ENCODE data around the gene SLPI. TPM values are rescaled to one million over a fixed set of nuclear protein-coding genes. Genes with fewer than 3 reads are reported as not detected.

The SLPI gene
- total and polyA plus RNA-seq, 7 donors, result 5.7 to 723 (median 204) TPM

- Histone ChIP-seq H3K27ac (no peak overlapping the region), H3K9me3 (no peaks in the 10 kb centered on the region), H3K27me3 (ENCODE audit: insufficient read depth in 3 of 3, low read length in 2 of 3) (peaks cover 0 to 19% (median 11%) of the 10 kb centered on the region in 3 donors), H3K36me3 (ENCODE audit: insufficient read depth in 1 of 2, low read depth in 1 of 2) (no peaks in the 10 kb centered on the region), H3K4me3 (no peak overlapping the region), H3K4me1 (peaks cover 8% of the 10 kb centered on the region)
- intact Hi-C loops (cut with DNase I), result loop anchor here (2.0 to 10.0 kb wide), 3 partner anchors 193 to 247 kb away; no protein-coding TSS in a partner anchor
- no peak for DNase-seq
- ATAC-seq, result peak in 1 of 4 donors; percentile 15
- WGBS, 3 donors, result 62 to 68% (median 67%) methylated on average over 13 of the region's 13 CpGs
- TF ChIP-seq, protein P1, sequence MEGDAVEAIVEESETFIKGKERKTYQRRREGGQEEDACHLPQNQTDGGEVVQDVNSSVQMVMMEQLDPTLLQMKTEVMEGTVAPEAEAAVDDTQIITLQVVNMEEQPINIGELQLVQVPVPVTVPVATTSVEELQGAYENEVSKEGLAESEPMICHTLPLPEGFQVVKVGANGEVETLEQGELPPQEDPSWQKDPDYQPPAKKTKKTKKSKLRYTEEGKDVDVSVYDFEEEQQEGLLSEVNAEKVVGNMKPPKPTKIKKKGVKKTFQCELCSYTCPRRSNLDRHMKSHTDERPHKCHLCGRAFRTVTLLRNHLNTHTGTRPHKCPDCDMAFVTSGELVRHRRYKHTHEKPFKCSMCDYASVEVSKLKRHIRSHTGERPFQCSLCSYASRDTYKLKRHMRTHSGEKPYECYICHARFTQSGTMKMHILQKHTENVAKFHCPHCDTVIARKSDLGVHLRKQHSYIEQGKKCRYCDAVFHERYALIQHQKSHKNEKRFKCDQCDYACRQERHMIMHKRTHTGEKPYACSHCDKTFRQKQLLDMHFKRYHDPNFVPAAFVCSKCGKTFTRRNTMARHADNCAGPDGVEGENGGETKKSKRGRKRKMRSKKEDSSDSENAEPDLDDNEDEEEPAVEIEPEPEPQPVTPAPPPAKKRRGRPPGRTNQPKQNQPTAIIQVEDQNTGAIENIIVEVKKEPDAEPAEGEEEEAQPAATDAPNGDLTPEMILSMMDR (IDR thresholded peaks at IDR 0.05), result no peak
Observed at GRCh38 chr20:45289942-45290676, 35.7 kb upstream of the SLPI start.

DNA sequence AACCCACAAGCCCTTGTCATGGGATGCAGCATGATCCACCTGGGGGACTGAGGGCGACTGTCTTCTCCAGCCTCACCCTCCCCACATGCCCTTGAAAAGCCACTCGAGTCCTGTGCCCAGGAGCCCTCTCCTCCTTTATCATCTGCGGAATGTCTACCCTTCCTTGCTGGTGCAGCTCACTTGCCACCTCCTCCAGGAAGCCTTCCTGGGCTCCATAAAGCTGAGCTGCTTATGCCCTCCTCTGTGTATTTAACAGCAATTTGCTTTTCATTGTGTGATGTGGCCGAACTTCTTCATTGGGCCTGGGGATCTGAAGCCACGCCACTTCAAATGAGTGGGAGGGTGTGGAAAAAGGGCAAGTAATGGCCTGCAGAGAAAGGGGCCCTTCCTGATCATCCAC, 34.5 kb upstream of the SLPI start:
- H3K36me3 ChIP-seq (ENCODE audit: insufficient read depth in 1 of 2, low read depth in 1 of 2), result no peaks in the 10 kb centered on the region
- H3K4me3 ChIP-seq, result no peak overlapping the region
- peaks cover 8% of the 10 kb centered on the region for H3K4me1 ChIP-seq
- intact Hi-C loops (cut with DNase I), result no loop called here
- ATAC-seq (no peak), DNase-seq (no peak)
- H3K27ac ChIP-seq, result no peak overlapping the region
- 83 to 92% (median 83%) methylated on average over 5 of the region's 5 CpGs for WGBS, 3 donors
- peaks cover 0 to 16% (median 10%) of the 10 kb centered on the region in 3 donors for H3K27me3 ChIP-seq (ENCODE audit: insufficient read depth in 3 of 3, low read length in 2 of 3)
- TF ChIP-seq, protein P1 (IDR thresholded peaks at IDR 0.05), result no peak
- H3K9me3 ChIP-seq, result no peaks in the 10 kb centered on the region

DNA sequence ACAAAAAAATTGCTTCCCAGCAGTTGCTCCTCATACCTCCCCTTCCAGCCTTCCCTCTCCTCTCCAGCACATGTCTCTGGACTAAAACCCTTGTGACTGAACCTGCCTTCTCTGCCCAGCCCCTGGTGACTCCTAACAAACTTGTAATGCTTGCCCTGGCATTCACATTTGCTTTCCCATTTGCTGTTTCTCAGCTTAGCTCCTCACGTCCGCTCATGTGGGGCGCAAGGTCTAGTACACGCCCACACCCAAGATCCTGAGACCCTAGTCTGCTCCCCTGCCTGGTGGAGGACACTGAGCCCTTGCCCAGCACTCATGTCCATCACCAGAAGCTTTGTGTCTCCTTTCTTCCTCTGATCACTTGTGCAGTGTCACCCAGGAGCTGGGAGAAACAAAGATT, 34.0 kb upstream of the SLPI start:
- H3K27ac ChIP-seq, result no peak overlapping the region
- WGBS, 3 donors, result 70 to 79% (median 75%) methylated on average over 4 of the region's 4 CpGs
- no peaks in the 10 kb centered on the region for H3K36me3 ChIP-seq (ENCODE audit: insufficient read depth in 1 of 2, low read depth in 1 of 2)
- TF ChIP-seq, protein P1 (IDR thresholded peaks at IDR 0.05), result no peak
- H3K4me3 ChIP-seq, result no peak overlapping the region
- H3K9me3 ChIP-seq, result no peaks in the 10 kb centered on the region
- DNase-seq, result no peak
- intact Hi-C loops (cut with DNase I), result no loop called here
- ATAC-seq, result no peak
- peaks cover 0 to 18% (median 6%) of the 10 kb centered on the region in 3 donors for H3K27me3 ChIP-seq (ENCODE audit: insufficient read depth in 3 of 3, low read length in 2 of 3)
- H3K4me1 ChIP-seq, result peaks cover 7% of the 10 kb centered on the region

DNA sequence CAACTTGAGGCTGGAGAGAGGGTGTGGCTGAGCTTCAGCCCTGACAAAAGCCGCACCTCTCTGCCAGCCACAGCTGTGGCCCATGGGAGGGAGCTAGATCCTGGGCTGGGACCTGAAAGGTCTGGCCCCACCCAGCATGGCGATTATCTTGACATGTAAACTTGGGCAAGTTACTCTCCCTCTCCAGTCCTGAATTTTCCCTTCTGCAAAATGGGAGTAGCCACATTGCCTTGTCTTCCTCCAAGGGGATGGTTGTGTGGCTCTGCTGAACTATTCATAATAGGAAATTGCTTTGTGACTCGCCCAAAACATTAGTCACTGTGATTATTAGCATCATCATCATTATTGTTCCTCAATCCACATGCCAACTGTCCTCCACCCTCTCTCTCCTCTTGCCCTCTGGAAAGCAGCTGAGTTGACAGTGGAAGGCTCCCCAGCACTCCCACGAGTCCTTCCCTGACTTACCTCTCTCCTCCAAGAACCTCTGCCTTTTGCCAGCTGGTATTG, 29.2 kb upstream of the SLPI start:
- Histone ChIP-seq H3K9me3 (no peaks in the 10 kb centered on the region), H3K4me3 (no peak overlapping the region), H3K4me1 (no peaks in the 10 kb centered on the region), H3K27me3 (ENCODE audit: insufficient read depth in 3 of 3, low read length in 2 of 3) (peaks cover 2 to 38% (median 4%) of the 10 kb centered on the region in 3 donors), H3K27ac (no peak overlapping the region), H3K36me3 (ENCODE audit: insufficient read depth in 1 of 2, low read depth in 1 of 2) (no peaks in the 10 kb centered on the region)
- ATAC-seq (no peak), DNase-seq (no peak)
- 38 to 51% (median 46%) methylated on average over 4 of the region's 4 CpGs for WGBS, 3 donors
- intact Hi-C loops (cut with DNase I), result no loop called here
- TF ChIP-seq, protein P1 (IDR thresholded peaks at IDR 0.05), result no peak

Data from psoas muscle (tissue), 8 donors.